Measurements from ENCODE around the gene CLN6. TPM values are rescaled to one million over a fixed set of nuclear protein-coding genes. Genes with fewer than 3 reads are reported as not detected.
A peak's percentile ranks its signal among the peaks of the same experiment; 100 is the strongest.

CLN6 gene
- total RNA-seq, 1 donor from 2014 or later: 18.7 TPM

- Mint-ChIP-seq H3K4me1 (ENCODE audit: unreplicated experiment) (peaks cover 51% of the 10 kb centered on the region), H3K27ac (ENCODE audit: unreplicated experiment) (peak overlapping the region; percentile 95), H3K27me3 (ENCODE audit: unreplicated experiment) (no peaks in the 10 kb centered on the region), H3K4me3 (ENCODE audit: unreplicated experiment) (peak overlapping the region; percentile 62), H3K9me3 (ENCODE audit: unreplicated experiment) (no peaks in the 10 kb centered on the region), H3K36me3 (ENCODE audit: unreplicated experiment) (no peaks in the 10 kb centered on the region)
- DNase-seq (ENCODE audit: extremely low spot score, unreplicated experiment): no peak
- TF ChIP-seq CTCF (IDR thresholded peaks at IDR 0.05): no peak
These were observed 42.4 kb upstream of the CLN6 start for GRCh38 chr15:68271854-68272471.

GRCh38 chr15:68268405-68268804, 38.9 kb upstream of the CLN6 start:
- no peak overlapping the region for H3K4me3 Mint-ChIP-seq (ENCODE audit: unreplicated experiment)
- DNase-seq (ENCODE audit: extremely low spot score, unreplicated experiment): no peak
- H3K36me3 Mint-ChIP-seq (ENCODE audit: unreplicated experiment): no peaks in the 10 kb centered on the region
- H3K27ac Mint-ChIP-seq (ENCODE audit: unreplicated experiment): peak overlapping the region; percentile 4
- H3K27me3 Mint-ChIP-seq (ENCODE audit: unreplicated experiment): peaks cover 13% of the 10 kb centered on the region
- no peak for TF ChIP-seq CTCF (IDR thresholded peaks at IDR 0.05)
- H3K9me3 Mint-ChIP-seq (ENCODE audit: unreplicated experiment): no peaks in the 10 kb centered on the region
- H3K4me1 Mint-ChIP-seq (ENCODE audit: unreplicated experiment): peaks cover 33% of the 10 kb centered on the region

- Mint-ChIP-seq H3K9me3 (ENCODE audit: unreplicated experiment) (no peaks in the 10 kb centered on the region), H3K27me3 (ENCODE audit: unreplicated experiment) (peaks cover 13% of the 10 kb centered on the region), H3K4me3 (ENCODE audit: unreplicated experiment) (no peak overlapping the region), H3K27ac (ENCODE audit: unreplicated experiment) (no peak overlapping the region), H3K4me1 (ENCODE audit: unreplicated experiment) (peaks cover 11% of the 10 kb centered on the region), H3K36me3 (ENCODE audit: unreplicated experiment) (no peaks in the 10 kb centered on the region)
- TF ChIP-seq CTCF (IDR thresholded peaks at IDR 0.05): no peak
- DNase-seq (ENCODE audit: extremely low spot score, unreplicated experiment): no peak
These were observed 36.1 kb upstream of the CLN6 start for GRCh38 chr15:68265674-68266073.

GRCh38 chr15:68265081-68265480, 35.6 kb upstream of the CLN6 start:
- no peak overlapping the region for H3K4me3 Mint-ChIP-seq (ENCODE audit: unreplicated experiment)
- no peak for TF ChIP-seq CTCF (IDR thresholded peaks at IDR 0.05)
- peaks cover 9% of the 10 kb centered on the region for H3K4me1 Mint-ChIP-seq (ENCODE audit: unreplicated experiment)
- H3K27ac Mint-ChIP-seq (ENCODE audit: unreplicated experiment): no peak overlapping the region
- H3K9me3 Mint-ChIP-seq (ENCODE audit: unreplicated experiment): no peaks in the 10 kb centered on the region
- no peak for DNase-seq (ENCODE audit: extremely low spot score, unreplicated experiment)
- H3K36me3 Mint-ChIP-seq (ENCODE audit: unreplicated experiment): no peaks in the 10 kb centered on the region
- H3K27me3 Mint-ChIP-seq (ENCODE audit: unreplicated experiment): peaks cover 13% of the 10 kb centered on the region

GRCh38 chr15:68264282-68264681, 34.8 kb upstream of the CLN6 start:
- Mint-ChIP-seq H3K9me3 (ENCODE audit: unreplicated experiment) (no peaks in the 10 kb centered on the region), H3K27ac (ENCODE audit: unreplicated experiment) (no peak overlapping the region), H3K36me3 (ENCODE audit: unreplicated experiment) (no peaks in the 10 kb centered on the region), H3K27me3 (ENCODE audit: unreplicated experiment) (peaks cover 13% of the 10 kb centered on the region), H3K4me3 (ENCODE audit: unreplicated experiment) (no peak overlapping the region), H3K4me1 (ENCODE audit: unreplicated experiment) (peaks cover 9% of the 10 kb centered on the region)
- no peak for TF ChIP-seq CTCF (IDR thresholded peaks at IDR 0.05)
- DNase-seq (ENCODE audit: extremely low spot score, unreplicated experiment): no peak
